HG03159 (cell line): Measurements from ENCODE around the gene PRR9.
"Not testable (repeated sequence)": the region's sequence is repeated elsewhere in the genome, so short reads cannot be mapped to it uniquely, and the experiment has no call there.

Experiments
- ATAC-seq: cut with Tn5 transposase; IDR thresholded peaks from one replicate; pipeline ENCODE4 v1.9.1; 2021; ENCODE audit warnings: mild to moderate bottlenecking, moderate library complexity; ENCODE audit not compliant: unreplicated experiment

The PRR9 gene

GRCh38 chr1:153229076-153229829, 11.9 kb downstream of the PRR9 start:
- ATAC-seq: not testable (repeated sequence)

- ATAC-seq: no peak
Measured at GRCh38 chr1:153231363-153231762, 14.0 kb downstream of the PRR9 start.

DNA sequence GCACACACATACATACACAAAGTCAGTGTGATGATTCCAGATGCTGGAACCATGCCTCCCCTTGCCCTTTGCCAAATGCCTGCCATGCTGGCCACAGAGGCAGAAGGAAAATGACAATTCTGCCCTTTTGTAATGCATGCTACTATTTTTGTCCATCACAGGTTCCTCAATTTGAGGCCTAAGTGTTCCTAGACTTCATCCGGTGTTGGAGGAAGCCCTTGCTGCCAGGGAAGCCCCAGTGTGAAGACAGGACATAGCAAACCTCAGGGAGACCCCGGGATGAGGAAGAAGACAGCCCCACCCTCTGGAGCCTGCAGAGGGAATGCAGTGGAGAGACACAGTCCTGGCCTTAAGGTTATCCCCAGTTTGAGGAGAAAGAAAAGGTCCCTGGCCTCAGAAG, 14.4 kb downstream of the PRR9 start:
- ATAC-seq: no peak

DNA sequence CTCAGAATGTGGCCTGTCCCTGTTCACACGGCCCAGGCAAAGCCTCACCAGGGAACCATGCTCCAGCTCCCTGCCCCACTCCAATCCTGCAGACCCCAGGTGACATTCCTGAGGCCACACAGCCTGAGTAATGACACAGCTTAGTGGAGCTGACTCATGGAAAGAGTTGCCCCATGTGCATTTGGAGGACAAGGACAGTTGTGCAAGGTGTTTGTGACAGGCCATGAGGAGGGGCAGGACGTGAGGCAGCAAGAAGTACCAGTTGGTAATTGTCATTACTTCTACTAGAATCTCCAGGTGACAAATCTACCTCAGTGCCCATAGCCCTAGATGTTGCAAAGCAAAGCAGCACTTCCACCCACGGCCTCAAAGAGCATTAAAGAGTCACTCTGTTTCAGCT, 15.2 kb downstream of the PRR9 start:
- ATAC-seq: no peak

- no peak for ATAC-seq
Measured at GRCh38 chr1:153233448-153233847, 16.1 kb downstream of the PRR9 start.

DNA sequence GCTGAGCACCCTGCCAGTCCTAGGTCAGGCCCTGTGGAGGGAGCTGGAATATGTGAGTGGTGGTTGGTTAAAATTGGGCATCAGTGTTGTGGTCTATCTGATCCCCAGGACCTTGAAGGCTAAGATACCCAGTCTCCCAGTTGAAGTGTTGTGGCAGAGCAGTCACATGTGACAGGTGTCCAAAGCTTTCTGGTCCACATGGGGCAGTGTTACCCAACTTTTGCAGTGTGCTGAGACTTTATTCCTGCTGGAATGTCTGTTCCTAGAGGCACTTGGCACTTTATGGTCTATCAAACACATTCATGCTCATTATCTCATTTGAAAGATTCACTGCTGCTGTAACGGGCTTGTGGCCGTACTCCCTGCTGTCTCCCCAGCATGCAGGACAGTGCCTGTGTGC, 21.1 kb downstream of the PRR9 start:
- ATAC-seq: no peak

- ATAC-seq: no peak
Measured at GRCh38 chr1:153242160-153242559, 24.8 kb downstream of the PRR9 start.

DNA sequence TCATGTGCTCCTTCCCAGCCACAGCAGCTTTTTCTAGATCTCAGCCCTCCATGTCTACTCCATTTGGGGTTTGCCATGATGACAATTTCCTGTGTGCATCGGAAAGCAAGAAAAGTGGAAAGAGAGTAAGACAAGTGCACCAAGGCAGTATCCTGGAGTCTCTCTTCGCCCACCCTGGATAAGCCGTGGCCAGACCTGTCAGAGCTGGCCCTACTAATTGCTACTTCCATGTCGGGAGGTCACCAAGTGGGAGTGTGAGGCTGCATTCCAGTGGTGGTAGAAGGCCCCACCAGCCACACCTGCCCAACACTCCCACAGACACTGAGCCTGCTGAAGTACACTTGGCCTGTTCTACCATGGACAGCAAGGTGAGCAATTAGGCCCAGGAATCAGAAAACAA, 28.1 kb downstream of the PRR9 start:
- no peak for ATAC-seq

GRCh38 chr1:153246018-153246417, 28.6 kb downstream of the PRR9 start:
- ATAC-seq: no peak

- no peak for ATAC-seq
Measured at GRCh38 chr1:153246825-153247224, 29.4 kb downstream of the PRR9 start.

DNA sequence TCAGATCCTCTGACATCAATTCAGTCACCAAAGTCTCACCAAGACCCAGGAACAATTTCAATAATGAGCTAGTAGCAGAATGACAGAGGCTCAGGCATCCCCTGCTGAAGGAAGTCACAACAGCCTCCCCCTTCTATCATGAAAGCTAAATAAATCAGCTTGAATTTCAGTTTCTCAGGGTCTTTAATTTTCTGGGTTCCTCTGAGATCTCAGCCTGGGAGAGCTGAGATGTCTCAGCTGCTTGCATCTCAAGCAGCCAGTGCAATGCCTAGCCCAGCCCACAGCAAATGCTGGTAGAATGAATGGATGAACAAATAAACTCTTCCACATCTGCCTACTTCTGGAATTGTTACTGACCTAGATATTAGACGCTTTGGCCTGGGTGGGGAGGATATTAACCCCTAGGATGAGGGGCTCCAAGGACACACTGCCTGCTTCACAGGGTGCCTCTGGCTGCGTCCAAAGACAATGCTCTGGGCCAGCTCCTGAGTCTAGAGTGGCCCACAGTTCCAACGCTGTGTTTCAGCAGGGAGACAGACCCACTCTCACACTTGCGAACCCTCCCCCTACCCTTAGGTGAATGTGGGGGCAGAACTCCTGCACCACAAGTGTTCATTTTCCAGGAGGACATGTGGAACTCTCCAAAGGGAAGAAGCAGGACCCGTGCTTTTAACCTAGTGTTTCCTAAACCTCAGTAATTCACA, 30.9 kb downstream of the PRR9 start:
- no peak for ATAC-seq

DNA sequence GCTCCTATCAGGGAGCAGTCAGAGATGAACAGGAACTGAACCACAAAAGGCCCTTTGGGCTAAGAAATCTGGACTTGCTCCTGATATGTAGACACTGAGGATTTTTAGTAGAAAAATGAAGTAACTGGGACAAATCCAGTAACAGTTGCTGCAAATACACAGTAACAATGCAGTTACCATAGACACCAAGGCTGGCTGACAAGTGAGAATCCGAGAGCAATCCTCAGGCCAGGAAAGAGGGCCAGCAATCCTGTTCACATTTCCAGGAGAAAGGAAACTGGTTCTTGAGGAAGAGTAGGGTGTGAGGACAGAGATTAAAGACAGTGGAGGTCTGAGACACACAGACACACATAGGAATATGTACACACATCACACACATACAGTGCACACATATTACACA, 32.8 kb downstream of the PRR9 start:
- no peak for ATAC-seq

DNA sequence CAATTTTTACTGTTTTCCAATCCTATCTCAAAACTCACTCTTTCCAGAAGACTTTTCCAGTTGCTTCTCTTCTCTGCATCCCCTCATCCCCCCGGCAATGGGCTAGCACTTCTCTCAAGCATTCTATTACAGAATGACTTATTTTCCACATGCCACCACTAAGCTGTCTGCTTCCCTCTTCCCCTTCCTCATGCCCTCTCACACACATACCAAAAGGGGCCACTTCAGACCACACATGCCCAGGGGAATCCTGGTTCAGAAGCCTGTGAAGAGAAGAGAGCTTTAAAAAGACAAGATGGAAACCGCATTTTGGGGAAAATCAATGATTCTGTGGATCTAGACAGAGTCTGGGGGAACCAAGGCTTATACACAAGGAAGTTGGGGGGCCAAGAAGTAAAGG, 33.7 kb downstream of the PRR9 start:
- no peak for ATAC-seq

DNA sequence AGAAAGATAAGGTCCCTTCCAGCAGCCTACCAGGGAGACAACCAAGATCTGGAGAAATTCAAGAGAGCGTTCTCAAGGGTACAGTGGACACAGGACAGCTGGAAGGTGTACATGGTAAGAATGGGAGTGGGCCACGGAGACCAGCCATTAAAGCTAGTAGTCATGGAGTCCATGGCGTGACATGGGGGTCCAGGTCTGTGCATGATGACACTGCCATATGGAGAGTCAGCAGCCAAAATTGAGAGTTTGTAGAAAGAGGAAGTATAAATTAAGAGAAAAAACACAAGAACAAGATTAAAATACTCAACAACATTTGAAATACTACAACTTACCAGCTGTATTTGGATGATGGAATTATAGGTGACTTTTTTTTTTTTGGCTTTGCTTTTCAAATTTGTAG, 34.2 kb downstream of the PRR9 start:
- no peak for ATAC-seq

- no peak for ATAC-seq
Measured at GRCh38 chr1:153251988-153252387, 34.6 kb downstream of the PRR9 start.

- ATAC-seq: no peak
Measured at GRCh38 chr1:153253076-153253475, 35.7 kb downstream of the PRR9 start.

DNA sequence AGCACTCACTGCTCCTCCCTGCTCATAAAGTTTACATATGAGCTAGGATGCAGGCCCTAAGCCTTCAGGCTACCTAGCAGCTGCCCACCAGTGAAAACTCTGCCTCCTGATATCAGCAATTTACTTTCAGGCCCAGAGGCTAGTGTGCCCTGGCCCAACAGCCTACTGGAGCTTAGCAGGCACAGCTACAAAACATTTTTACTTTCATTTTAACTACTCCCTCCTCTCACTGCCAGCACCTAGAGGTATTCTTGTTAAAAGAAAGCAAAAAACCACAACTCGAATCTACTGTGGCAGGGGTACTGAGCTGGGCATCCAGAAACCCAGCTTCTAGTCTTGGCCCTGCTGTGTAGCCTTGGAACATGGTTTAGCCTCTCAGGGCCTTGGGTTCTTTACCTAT, 36.3 kb downstream of the PRR9 start:
- ATAC-seq: no peak

GRCh38 chr1:153259387-153259786, 42.0 kb downstream of the PRR9 start, which contains the start of gene LORICRIN:
Gene LORICRIN, plus strand, starts transcription at chr1:153259687. Its CDS starts 1,263 bp downstream, at chr1:153260950.
- ATAC-seq: no peak

DNA sequence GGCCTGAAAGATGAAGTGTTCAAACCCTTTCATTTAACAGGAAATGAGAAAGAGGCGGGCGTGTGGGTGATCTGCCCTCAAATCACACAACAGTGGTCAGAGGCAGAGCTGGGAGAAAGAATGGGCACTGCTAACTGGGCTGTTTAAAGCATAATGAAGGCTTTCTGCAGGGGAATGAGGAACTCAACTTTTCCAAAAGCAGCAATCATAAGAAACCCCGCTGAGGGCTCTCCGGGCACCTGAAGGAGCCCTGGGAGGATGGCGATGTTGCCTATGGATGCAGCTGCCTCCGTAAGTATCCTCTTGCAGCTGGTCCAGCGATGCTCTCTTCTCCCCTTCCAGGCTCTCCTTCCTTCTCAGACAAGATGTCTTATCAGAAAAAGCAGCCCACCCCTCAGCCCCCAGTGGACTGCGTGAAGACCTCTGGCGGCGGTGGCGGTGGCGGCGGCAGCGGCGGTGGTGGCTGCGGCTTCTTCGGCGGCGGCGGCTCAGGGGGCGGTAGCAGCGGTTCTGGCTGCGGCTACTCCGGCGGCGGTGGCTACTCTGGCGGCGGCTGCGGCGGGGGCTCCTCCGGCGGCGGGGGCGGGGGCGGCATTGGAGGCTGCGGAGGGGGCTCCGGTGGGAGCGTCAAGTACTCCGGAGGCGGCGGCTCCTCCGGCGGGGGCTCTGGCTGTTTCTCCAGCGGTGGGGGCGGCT, 43.3 kb downstream of the PRR9 start:
- ATAC-seq: no peak

DNA sequence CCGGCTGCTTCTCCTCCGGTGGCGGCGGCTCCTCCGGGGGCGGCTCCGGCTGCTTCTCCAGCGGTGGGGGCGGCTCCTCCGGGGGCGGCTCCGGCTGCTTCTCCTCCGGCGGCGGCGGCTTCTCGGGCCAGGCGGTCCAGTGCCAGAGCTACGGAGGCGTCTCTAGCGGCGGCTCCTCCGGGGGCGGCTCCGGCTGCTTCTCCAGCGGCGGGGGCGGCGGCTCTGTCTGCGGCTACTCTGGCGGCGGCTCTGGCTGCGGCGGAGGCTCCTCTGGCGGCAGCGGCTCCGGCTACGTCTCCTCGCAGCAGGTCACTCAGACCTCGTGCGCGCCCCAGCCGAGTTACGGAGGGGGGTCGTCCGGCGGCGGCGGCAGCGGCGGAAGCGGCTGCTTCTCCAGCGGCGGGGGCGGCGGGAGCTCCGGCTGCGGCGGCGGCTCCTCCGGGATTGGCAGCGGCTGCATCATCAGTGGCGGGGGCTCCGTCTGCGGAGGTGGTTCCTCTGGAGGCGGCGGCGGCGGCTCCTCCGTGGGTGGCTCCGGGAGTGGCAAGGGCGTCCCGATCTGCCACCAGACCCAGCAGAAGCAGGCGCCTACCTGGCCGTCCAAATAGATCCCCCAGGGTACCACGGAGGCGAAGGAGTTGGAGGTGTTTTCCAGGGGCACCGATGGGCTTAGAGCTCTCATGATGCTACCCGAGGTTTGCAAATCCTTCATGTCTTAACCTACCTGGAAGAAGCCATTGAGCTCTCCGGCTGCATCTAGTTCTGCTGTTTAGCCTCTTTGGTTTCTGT, 44.1 kb downstream of the PRR9 start:
- ATAC-seq: no peak

GRCh38 chr1:153262070-153262366, 44.6 kb downstream of the PRR9 start:
- no peak for ATAC-seq
